Uterus (tissue), 2 donors: ENCODE data around the gene BRD2.

ENCODE experiments used
- CTCF ChIP-seq, 4 experiments: fragments of 200-600 bp in 2 of 4; fragments of 450-650 bp in 2 of 4; sonication (generic) in 2 of 4; IDR thresholded peaks; one replicate each; pipeline ENCODE4 v1.5.1; 2016 to 2019; ENCODE audit warnings: antibody characterized with exemption in 4 of 4, mild to moderate bottlenecking in 2 of 4, moderate library complexity in 1 of 4
- POLR2A ChIP-seq, 2 donors: fragments of 450-650 bp; IDR thresholded peaks; one replicate each; pipeline ENCODE4 v1.6.1; 2016; ENCODE audit warnings: antibody characterized with exemption in 2 of 2, mild to moderate bottlenecking in 1 of 2, moderate library complexity in 1 of 2

GRCh38 chr6:33024521-33024920 lies 56.1 kb downstream of the BRD2 start:
- TF ChIP-seq POLR2A (IDR thresholded peaks at IDR 0.05), result no peak
- no peak for TF ChIP-seq CTCF (IDR thresholded peaks at IDR 0.05)
